NCI-H2171 treated with DMSO at 0.1 percent for 48 hours (cell line): ENCODE data around the gene GPNMB.
A peak's percentile ranks its signal among the peaks of the same experiment; 100 is the strongest.

Source experiments
- DNase-seq: peaks from one replicate; lab custom pipeline; 2025; lab: John Stamatoyannopoulos, UW

GPNMB gene

GRCh38 chr7:23273141-23273599, 26.6 kb downstream of the GPNMB start:
- peak; percentile 90 for DNase-seq

- DNase-seq, result peak; percentile 2
These were observed 29.3 kb downstream of the GPNMB start for GRCh38 chr7:23275912-23276311.

- DNase-seq, result no peak
These were observed 29.8 kb downstream of the GPNMB start for GRCh38 chr7:23276376-23276775.

- DNase-seq, result no peak
These were observed 30.4 kb downstream of the GPNMB start for GRCh38 chr7:23276947-23277346.

GRCh38 chr7:23277359-23277989, 30.9 kb downstream of the GPNMB start:
- DNase-seq, result peak; percentile 54

GRCh38 chr7:23279819-23280525, 33.4 kb downstream of the GPNMB start:
- DNase-seq, result no peak

GRCh38 chr7:23283086-23283485, 36.5 kb downstream of the GPNMB start:
- no peak for DNase-seq

GRCh38 chr7:23284871-23285270, 38.3 kb downstream of the GPNMB start:
- DNase-seq, result no peak

GRCh38 chr7:23285657-23286646, 39.4 kb downstream of the GPNMB start:
- DNase-seq, result no peak

GRCh38 chr7:23287612-23288011, 41.0 kb downstream of the GPNMB start:
- no peak for DNase-seq

- DNase-seq, result no peak
These were observed 44.4 kb downstream of the GPNMB start for GRCh38 chr7:23290993-23291392.

- no peak for DNase-seq
These were observed 45.5 kb downstream of the GPNMB start for GRCh38 chr7:23291957-23292560.

- no peak for DNase-seq
These were observed 46.0 kb downstream of the GPNMB start for GRCh38 chr7:23292623-23293022.

GRCh38 chr7:23293500-23294073, 47.0 kb downstream of the GPNMB start:
- no peak for DNase-seq

- DNase-seq, result no peak
These were observed 48.2 kb downstream of the GPNMB start for GRCh38 chr7:23294549-23295400.

GRCh38 chr7:23295401-23295697, 48.8 kb downstream of the GPNMB start:
- DNase-seq, result no peak

- DNase-seq, result no peak
These were observed 51.7 kb downstream of the GPNMB start for GRCh38 chr7:23298141-23298881.

- peak; percentile 97 for DNase-seq
These were observed 52.6 kb downstream of the GPNMB start, which contains the start of gene MALSU1 for GRCh38 chr7:23298885-23299769. Gene MALSU1, plus strand, starts transcription at chr7:23299339. Its CDS starts 14 bp downstream, at chr7:23299353.

GRCh38 chr7:23299770-23300300, 53.3 kb downstream of the GPNMB start:
- no peak for DNase-seq
